RWPE1 (cell line): ENCODE measurements around the gene ASXL2.

ENCODE experiments used
- CTCF ChIA-PET: fragments of 350-600 bp; sonication (Branson Sonifier 250); formaldehyde crosslinking; extraction: SDS; loops from one replicate; lab custom pipeline; 2021; lab: Yijun Ruan, JAX
- POLR2A ChIA-PET: fragments of 400-600 bp; formaldehyde crosslinking; extraction: SDS; loops from one replicate; lab custom pipeline; 2020; ENCODE audit warnings: antibody characterized with exemption; ENCODE audit not compliant: low non-redundant PET; lab: Yijun Ruan, JAX
- DNase-seq: peaks from one replicate; pipeline ENCODE4 v3.0.0; 2012; ENCODE audit warnings: low spot score
- H3K27ac ChIP-seq: fragments of 450-650 bp; 2 replicates; pipeline ENCODE4 v1.5.1; 2017
- CTCF ChIP-seq: fragments of 450-650 bp; conservative IDR thresholded peaks from 2 replicates; pipeline ENCODE4 v1.5.1; 2017; ENCODE audit warnings: low read depth, mild to moderate bottlenecking

The ASXL2 gene

DNA sequence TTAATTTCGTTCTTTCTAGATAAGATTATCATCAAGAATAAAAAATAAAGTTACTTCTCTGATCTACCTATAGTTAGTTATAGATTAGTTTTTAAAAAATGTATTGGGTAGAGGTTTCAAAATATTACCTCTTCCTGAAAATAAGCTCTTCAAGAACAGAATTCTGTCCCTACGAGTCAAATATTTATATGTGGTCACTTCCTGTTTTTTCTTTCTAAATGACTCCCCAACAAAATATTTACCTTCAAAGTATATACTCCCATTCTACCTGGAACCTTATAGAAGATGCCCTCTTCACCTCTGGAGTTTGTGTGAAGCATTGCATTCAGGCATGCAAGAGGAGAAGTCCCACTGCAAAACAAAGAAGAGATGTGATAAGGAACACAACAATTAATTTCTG is 72.3 kb downstream of the ASXL2 start:
- DNase-seq, result no peak
- no peak overlapping the region for H3K27ac ChIP-seq
- CTCF ChIA-PET, result no interaction called here
- TF ChIP-seq CTCF, result no peak
- POLR2A ChIA-PET, result no interaction called here

GRCh38 chr2:25804338-25804737 is 73.9 kb downstream of the ASXL2 start:
- no peak for TF ChIP-seq CTCF
- ChIA-PET POLR2A (no interaction called here), CTCF (no interaction called here)
- H3K27ac ChIP-seq, result no peak overlapping the region
- DNase-seq, result no peak

- TF ChIP-seq CTCF, result no peak
- no peak for DNase-seq
- POLR2A ChIA-PET, result no interaction called here
- CTCF ChIA-PET, result interaction anchor here (0.7 kb wide), 1 partner anchor 214 kb away, joined by 3 read pairs; no protein-coding TSS in a partner anchor
- no peak overlapping the region for H3K27ac ChIP-seq
Observed at GRCh38 chr2:25799301-25799700, 79.0 kb downstream of the ASXL2 start.

DNA sequence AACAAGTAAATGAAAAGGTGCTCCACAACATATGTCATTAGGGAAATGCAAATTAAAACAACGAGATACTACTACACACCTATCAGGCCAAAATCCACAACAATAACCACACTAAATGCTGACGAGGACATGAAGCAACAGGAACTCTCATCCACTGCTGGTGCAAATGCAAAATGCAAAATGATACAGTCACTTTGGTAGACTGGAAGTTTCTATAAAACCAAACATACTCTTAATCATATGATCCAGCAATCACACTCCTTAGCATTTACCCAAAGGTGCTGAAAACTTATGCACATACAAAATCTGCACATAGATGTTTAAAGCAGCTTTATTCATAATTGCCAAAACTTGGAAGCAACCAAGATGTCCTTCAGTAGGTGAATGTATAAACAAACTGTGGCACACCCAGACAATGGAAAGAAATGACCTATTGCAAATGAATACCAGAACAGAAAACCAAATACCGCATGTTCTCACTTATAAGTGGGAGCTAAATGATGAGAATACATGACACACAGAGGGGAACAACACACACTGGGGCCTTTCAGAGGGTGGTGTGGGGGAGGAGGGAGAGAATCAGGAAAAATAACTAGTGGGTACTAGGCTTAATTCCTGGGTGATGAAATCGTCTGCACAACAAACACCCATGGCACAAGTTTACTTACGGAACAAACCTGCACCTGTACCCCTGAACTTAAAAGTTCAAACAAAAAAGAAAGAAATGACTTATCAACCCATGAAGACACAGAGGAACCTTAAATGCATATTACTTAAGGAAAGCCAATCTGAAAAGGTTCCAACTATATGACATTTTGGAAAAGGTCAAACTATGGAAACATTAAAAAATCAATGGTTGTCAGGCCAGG is 80.4 kb downstream of the ASXL2 start:
- no peak for DNase-seq
- POLR2A ChIA-PET, result no interaction called here
- no peak overlapping the region for H3K27ac ChIP-seq
- TF ChIP-seq CTCF, result no peak
- CTCF ChIA-PET, result no interaction called here

GRCh38 chr2:25794544-25795276 is 83.6 kb downstream of the ASXL2 start:
- ChIA-PET CTCF (no interaction called here), POLR2A (no interaction called here)
- no peak for DNase-seq
- TF ChIP-seq CTCF, result no peak
- no peak overlapping the region for H3K27ac ChIP-seq

- POLR2A ChIA-PET, result no interaction called here
- DNase-seq, result no peak
- H3K27ac ChIP-seq, result no peak overlapping the region
- no peak for TF ChIP-seq CTCF
- CTCF ChIA-PET, result interaction anchor here (0.6 kb wide), 1 partner anchor 17 kb away, joined by 5 read pairs; no protein-coding TSS in a partner anchor
Observed at GRCh38 chr2:25790074-25790790, 88.1 kb downstream of the ASXL2 start.
